Endothelial cell of umbilical vein (primary cell): Measurements from ENCODE around the gene C16orf78.

ENCODE experiments used
- CTCF ChIP-seq, 2 donors: IDR thresholded peaks; 1 replicate in 1 of 2; 2 replicates in 1 of 2; pipeline ENCODE4 v1.5.1; 2011; ENCODE audit warnings: low read length in 2 of 2, mild to moderate bottlenecking in 2 of 2, moderate library complexity in 2 of 2, control low read depth in 1 of 2, inconsistent platforms in 1 of 2, low read depth in 1 of 2; ENCODE audit not compliant: insufficient read depth in 1 of 2; ENCODE audit errors: extremely low read depth in 1 of 2
- EZH2 ChIP-seq: IDR thresholded peaks from 2 replicates; pipeline ENCODE4 v1.6.1; 2012; ENCODE audit warnings: borderline replicate concordance, low read depth, mild to moderate bottlenecking, moderate library complexity, low read length, inconsistent platforms; ENCODE audit not compliant: severe bottlenecking
- GATA2 ChIP-seq: IDR thresholded peaks from 2 replicates; pipeline ENCODE4 v1.7.0; 2011; ENCODE audit warnings: low read depth, mild to moderate bottlenecking, moderate library complexity, mixed read lengths, low read length; ENCODE audit not compliant: insufficient read length, insufficient read depth
- MAX ChIP-seq: IDR thresholded peaks from 2 replicates; pipeline ENCODE4 v1.6.1; 2011; ENCODE audit not compliant: insufficient read depth, insufficient read length
- POLR2A ChIP-seq: IDR thresholded peaks from 2 replicates; pipeline ENCODE4 v1.6.1; 2012; ENCODE audit warnings: low read depth, mild to moderate bottlenecking, control low read depth, low read length
- POLR2AphosphoS5 ChIP-seq: IDR thresholded peaks from 2 replicates; pipeline ENCODE4 v1.6.1; 2012; ENCODE audit warnings: low read depth, mild to moderate bottlenecking, control low read depth, low read length, moderate library complexity; ENCODE audit not compliant: insufficient read depth

GRCh38 chr16:49416001-49416675, 42.5 kb downstream of the C16orf78 start:
- no peak for TF ChIP-seq CTCF (IDR thresholded peaks at IDR 0.05; ENCODE audit: extremely low read depth in 1 of 2, insufficient read depth in 1 of 2, low read depth in 1 of 2, low read length in 2 of 2)
- TF ChIP-seq POLR2A, result no peak
- no peak for TF ChIP-seq MAX
- no peak for TF ChIP-seq POLR2AphosphoS5
- no peak for TF ChIP-seq GATA2
- no peak for TF ChIP-seq EZH2
